ENCODE measurements around the gene GSTT2B. TPM values are rescaled to one million over a fixed set of nuclear protein-coding genes. Genes with fewer than 3 reads are reported as not detected.

The GSTT2B gene
- total RNA-seq, 3 donors from 2014 or later (not counting 1 experiment from before 2014, with no cell fraction given) = not detected

DNA sequence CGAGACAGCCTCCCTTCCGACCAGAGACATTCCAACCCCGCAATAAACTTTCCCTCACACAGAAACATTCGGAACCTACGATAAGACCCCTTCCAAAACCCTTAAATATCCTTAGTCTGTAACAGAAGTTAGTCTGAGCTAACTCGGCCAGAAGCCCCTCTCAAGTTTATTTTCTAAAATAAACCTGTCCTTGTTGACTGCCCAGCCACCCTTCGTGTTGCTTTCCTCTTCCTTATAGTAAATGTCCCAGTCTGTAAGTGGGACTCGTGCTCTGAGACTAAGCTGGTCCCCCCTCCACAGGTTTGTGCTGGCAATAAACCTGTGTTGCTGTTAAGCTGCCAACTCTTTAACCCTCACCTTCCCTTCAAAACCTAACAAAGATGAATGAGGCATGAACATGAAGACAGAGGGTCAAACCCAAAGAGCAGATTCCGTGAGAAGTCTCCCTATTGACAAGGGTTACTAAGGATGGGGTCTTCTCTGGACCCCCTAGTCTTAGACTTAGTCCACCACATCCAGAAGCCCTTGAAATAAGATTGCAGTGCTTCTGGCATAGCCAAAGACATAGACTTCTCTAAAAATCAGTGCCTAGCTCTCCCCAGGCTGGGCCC lies 48.6 kb downstream of the GSTT2B start:
- intact Hi-C loops (cut with micrococcal nuclease) = no loop called here
- TF ChIP-seq, protein P1, sequence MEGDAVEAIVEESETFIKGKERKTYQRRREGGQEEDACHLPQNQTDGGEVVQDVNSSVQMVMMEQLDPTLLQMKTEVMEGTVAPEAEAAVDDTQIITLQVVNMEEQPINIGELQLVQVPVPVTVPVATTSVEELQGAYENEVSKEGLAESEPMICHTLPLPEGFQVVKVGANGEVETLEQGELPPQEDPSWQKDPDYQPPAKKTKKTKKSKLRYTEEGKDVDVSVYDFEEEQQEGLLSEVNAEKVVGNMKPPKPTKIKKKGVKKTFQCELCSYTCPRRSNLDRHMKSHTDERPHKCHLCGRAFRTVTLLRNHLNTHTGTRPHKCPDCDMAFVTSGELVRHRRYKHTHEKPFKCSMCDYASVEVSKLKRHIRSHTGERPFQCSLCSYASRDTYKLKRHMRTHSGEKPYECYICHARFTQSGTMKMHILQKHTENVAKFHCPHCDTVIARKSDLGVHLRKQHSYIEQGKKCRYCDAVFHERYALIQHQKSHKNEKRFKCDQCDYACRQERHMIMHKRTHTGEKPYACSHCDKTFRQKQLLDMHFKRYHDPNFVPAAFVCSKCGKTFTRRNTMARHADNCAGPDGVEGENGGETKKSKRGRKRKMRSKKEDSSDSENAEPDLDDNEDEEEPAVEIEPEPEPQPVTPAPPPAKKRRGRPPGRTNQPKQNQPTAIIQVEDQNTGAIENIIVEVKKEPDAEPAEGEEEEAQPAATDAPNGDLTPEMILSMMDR (IDR thresholded peaks at IDR 0.05) = no peak
- Mint-ChIP-seq H3K4me3 (no peak overlapping the region), H3K36me3 (no peaks in the 10 kb centered on the region), H3K9me3 (no peaks in the 10 kb centered on the region), H3K27ac (peak overlapping the region in 1 of 2 donors; percentile 98), H3K27me3 (ENCODE audit: low read depth in 2 of 2) (no peaks in the 10 kb centered on the region), H3K4me1 (peaks cover 8 to 22% of the 10 kb centered on the region in 2 donors)
- 97% methylated on average over 9 of the region's 9 CpGs for WGBS (ENCODE audit: insufficient coverage)
- no peak for ATAC-seq
- Histone ChIP-seq H3K4me1 (ENCODE audit: control insufficient read depth, insufficient read depth, low read length) (peaks cover 7% of the 10 kb centered on the region), H3K9me3 (ENCODE audit: control insufficient read depth, insufficient read depth, low read length) (no peaks in the 10 kb centered on the region), H3K27ac (ENCODE audit: low read length) (no peak overlapping the region), H3K36me3 (ENCODE audit: control insufficient read depth, insufficient read depth, low read length) (no peaks in the 10 kb centered on the region), H3K27me3 (ENCODE audit: control insufficient read depth, insufficient read depth, low read length) (no peaks in the 10 kb centered on the region), H3K4me3 (ENCODE audit: low read length) (no peak overlapping the region)
- no peak for DNase-seq

DNA sequence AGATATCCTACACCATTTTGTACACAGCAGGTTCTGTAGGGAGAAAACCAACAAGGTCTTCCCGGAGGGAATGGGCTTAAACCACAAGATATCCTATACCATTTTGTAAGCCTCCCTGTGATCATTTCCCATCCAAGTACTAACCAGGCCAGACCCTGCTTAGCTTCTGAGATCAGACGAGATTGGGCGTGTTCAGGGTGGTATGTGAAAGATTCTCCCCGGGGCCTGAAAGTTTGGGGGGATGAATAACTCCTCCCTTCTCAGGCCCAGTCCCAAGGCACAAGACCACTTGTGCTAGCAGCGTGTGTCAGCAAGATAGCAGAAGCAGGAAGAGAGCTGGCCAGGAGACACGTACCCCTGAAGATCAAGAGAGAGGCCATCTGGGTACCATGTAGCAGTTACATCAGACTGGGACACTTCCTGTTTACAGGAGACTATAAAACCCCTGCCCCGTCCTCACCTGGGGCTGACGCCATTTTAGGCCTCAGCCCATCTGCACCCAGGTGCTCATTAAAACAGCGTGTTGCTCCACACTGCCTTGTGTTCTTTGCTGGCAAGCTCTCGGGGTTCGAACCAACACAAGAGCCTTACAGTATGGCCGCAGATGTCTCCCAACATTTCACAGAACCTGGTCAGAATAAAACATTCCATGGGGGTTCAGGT lies 49.5 kb downstream of the GSTT2B start:
- intact Hi-C loops (cut with micrococcal nuclease) = no loop called here
- no peaks in the 10 kb centered on the region for H3K27me3 Mint-ChIP-seq (ENCODE audit: low read depth in 2 of 2)
- TF ChIP-seq, protein P1 (IDR thresholded peaks at IDR 0.05) = no peak
- peaks cover 8 to 22% of the 10 kb centered on the region in 2 donors for H3K4me1 Mint-ChIP-seq
- no peak for ATAC-seq
- H3K27ac Mint-ChIP-seq = peak overlapping the region in 1 of 2 donors; percentile 98
- Histone ChIP-seq H3K27me3 (ENCODE audit: control insufficient read depth, insufficient read depth, low read length) (no peaks in the 10 kb centered on the region), H3K27ac (ENCODE audit: low read length) (no peak overlapping the region), H3K4me1 (ENCODE audit: control insufficient read depth, insufficient read depth, low read length) (peaks cover 7% of the 10 kb centered on the region), H3K36me3 (ENCODE audit: control insufficient read depth, insufficient read depth, low read length) (no peaks in the 10 kb centered on the region), H3K4me3 (ENCODE audit: low read length) (no peak overlapping the region), H3K9me3 (ENCODE audit: control insufficient read depth, insufficient read depth, low read length) (no peaks in the 10 kb centered on the region)
- H3K36me3 Mint-ChIP-seq = no peaks in the 10 kb centered on the region
- no peaks in the 10 kb centered on the region for H3K9me3 Mint-ChIP-seq
- DNase-seq = no peak
- WGBS (ENCODE audit: insufficient coverage) = 92% methylated on average over 12 of the region's 12 CpGs
- H3K4me3 Mint-ChIP-seq = no peak overlapping the region

DNA sequence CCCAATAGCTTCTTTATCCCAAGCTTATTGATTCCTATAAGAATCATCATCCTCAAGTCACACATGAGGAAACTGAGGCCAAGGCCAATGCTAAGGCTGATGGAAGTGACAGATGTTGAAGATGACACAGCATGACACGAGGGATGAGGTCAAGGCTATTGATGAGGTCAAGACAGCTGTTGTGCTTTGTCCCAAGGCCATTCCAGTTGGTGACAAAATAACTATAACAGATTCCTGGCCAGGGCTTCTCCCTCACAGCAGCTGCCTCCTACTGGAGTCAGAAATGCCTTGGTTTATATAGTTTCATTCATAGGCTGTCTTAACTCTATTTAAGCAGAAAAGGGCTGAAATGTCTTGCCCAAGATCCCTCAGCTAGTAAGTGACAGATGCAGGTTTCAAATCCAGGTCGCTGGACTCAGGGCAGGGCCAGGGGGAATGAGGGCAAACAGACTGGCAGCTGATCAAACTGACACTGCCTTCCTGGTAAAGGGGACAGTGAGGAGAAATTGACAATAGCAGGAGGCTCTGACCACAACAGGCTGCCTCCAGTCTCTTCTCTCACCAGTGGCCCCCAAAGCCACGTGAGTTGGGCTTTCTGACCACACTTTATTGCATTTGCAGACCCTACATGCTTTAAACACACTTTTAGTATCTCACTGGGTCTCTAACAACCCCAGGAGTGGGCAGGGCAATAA lies 50.4 kb downstream of the GSTT2B start:
- no peaks in the 10 kb centered on the region for H3K9me3 ChIP-seq (ENCODE audit: control insufficient read depth, insufficient read depth, low read length)
- peaks cover 7% of the 10 kb centered on the region for H3K4me1 ChIP-seq (ENCODE audit: control insufficient read depth, insufficient read depth, low read length)
- H3K4me3 ChIP-seq (ENCODE audit: low read length) = no peak overlapping the region
- 73% methylated on average over 3 of the region's 3 CpGs for WGBS (ENCODE audit: insufficient coverage)
- no peak for DNase-seq
- TF ChIP-seq, protein P1 (IDR thresholded peaks at IDR 0.05) = no peak
- Mint-ChIP-seq H3K4me1 (peaks cover 8 to 22% of the 10 kb centered on the region in 2 donors), H3K36me3 (no peaks in the 10 kb centered on the region), H3K27me3 (ENCODE audit: low read depth in 2 of 2) (no peaks in the 10 kb centered on the region), H3K4me3 (no peak overlapping the region), H3K27ac (no peak overlapping the region), H3K9me3 (no peaks in the 10 kb centered on the region)
- H3K27ac ChIP-seq (ENCODE audit: low read length) = no peak overlapping the region
- H3K27me3 ChIP-seq (ENCODE audit: control insufficient read depth, insufficient read depth, low read length) = no peaks in the 10 kb centered on the region
- intact Hi-C loops (cut with micrococcal nuclease) = no loop called here
- no peaks in the 10 kb centered on the region for H3K36me3 ChIP-seq (ENCODE audit: control insufficient read depth, insufficient read depth, low read length)
- no peak for ATAC-seq

All from natural killer cell (primary cell).